ENCODE results near the gene JARID2. TPM values are rescaled to one million over a fixed set of nuclear protein-coding genes. Genes with fewer than 3 reads are reported as not detected.

JARID2 gene
- total and polyA plus RNA-seq, 9 of the 15 experiments (the other 6 are each of a cell fraction or from before 2014, with no cell fraction given): 5.0 to 29.0 (median 15.6) TPM

GRCh38 chr6:15297895-15298590 is 52.2 kb downstream of the JARID2 start (continued):
- TF ChIP-seq, protein P1, sequence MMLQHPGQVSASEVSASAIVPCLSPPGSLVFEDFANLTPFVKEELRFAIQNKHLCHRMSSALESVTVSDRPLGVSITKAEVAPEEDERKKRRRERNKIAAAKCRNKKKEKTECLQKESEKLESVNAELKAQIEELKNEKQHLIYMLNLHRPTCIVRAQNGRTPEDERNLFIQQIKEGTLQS (IDR thresholded peaks at IDR 0.05): peak; percentile 13; the same call in 1 of the 2 replicates
- TF ChIP-seq, protein P1 (CRISPR knock-in tag; conservative IDR thresholded peaks at IDR 0.05): no peak
- TF ChIP-seq RERE (CRISPR knock-in tag; IDR thresholded peaks at IDR 0.05; ENCODE audit: borderline replicate concordance) (no peak), HNRNPLL (IDR thresholded peaks at IDR 0.05; ENCODE audit: low read depth, low read length, poor library complexity, severe bottlenecking) (no peak), TEAD1 (CRISPR knock-in tag; IDR thresholded peaks at IDR 0.05) (no peak), MYC (IDR thresholded peaks at IDR 0.05; ENCODE audit: low read depth, low read length) (no peak), MYC (CRISPR knock-in tag; IDR thresholded peaks at IDR 0.05; ENCODE audit: borderline replicate concordance, low read depth) (no peak), ZNF696 (CRISPR knock-in tag; conservative IDR thresholded peaks at IDR 0.05) (no peak), SNIP1 (IDR thresholded peaks at IDR 0.05; ENCODE audit: low read depth) (no peak), HDAC1 (IDR thresholded peaks at IDR 0.05) (0 out of 4 replicates have a peak, but pooled peaks of 1 of the 2 experiments have one; percentile 15), CAMTA2 (CRISPR knock-in tag; conservative IDR thresholded peaks at IDR 0.05) (no peak), NFE2 (IDR thresholded peaks at IDR 0.05; ENCODE audit: low read depth) (no peak), CEBPG (CRISPR knock-in tag; IDR thresholded peaks at IDR 0.05) (no peak), CEBPG (tag; conservative IDR thresholded peaks at IDR 0.05 in 1 of 2, IDR thresholded peaks at IDR 0.05 in 1 of 2) (peak; percentile 75 to 89), CXXC5 (CRISPR knock-in tag; IDR thresholded peaks at IDR 0.05) (peak; percentile 32; the same call in 1 of the 2 replicates), NCOA2 (IDR thresholded peaks at IDR 0.05; ENCODE audit: partially characterized antibody in 2 of 2) (no peak), SP1 (CRISPR knock-in tag; IDR thresholded peaks at IDR 0.05) (no peak), ZNF316 (IDR thresholded peaks at IDR 0.05) (no peak), RFX1 (IDR thresholded peaks at IDR 0.05) (no peak)
- TF ChIP-seq, protein P2, sequence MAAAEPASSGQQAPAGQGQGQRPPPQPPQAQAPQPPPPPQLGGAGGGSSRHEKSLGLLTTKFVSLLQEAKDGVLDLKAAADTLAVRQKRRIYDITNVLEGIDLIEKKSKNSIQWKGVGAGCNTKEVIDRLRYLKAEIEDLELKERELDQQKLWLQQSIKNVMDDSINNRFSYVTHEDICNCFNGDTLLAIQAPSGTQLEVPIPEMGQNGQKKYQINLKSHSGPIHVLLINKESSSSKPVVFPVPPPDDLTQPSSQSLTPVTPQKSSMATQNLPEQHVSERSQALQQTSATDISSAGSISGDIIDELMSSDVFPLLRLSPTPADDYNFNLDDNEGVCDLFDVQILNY (CRISPR knock-in tag; IDR thresholded peaks at IDR 0.05): no peak
- TF ChIP-seq, protein P3, sequence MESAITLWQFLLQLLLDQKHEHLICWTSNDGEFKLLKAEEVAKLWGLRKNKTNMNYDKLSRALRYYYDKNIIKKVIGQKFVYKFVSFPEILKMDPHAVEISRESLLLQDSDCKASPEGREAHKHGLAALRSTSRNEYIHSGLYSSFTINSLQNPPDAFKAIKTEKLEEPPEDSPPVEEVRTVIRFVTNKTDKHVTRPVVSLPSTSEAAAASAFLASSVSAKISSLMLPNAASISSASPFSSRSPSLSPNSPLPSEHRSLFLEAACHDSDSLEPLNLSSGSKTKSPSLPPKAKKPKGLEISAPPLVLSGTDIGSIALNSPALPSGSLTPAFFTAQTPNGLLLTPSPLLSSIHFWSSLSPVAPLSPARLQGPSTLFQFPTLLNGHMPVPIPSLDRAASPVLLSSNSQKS (CRISPR knock-in tag; IDR thresholded peaks at IDR 0.05): no peak

All from K562 (cell line).